Stimulated activated CD8-positive, alpha-beta memory T cell treated with anti-CD3 and anti-CD28 coated beads, Interleukin-7, amount 100 ng/mL, for 1 hour (primary cell): ENCODE results near the gene SLC22A25.
"Not testable (repeated sequence)": the region's sequence is repeated elsewhere in the genome, so short reads cannot be mapped to it uniquely, and the experiment has no call there.

ENCODE experiments used
- DNase-seq, 2 donors: peaks; one replicate each; pipeline ENCODE4 v3.0.0-alpha.2; 2020; ENCODE audit warnings: low read depth in 2 of 2

Gene SLC22A25

GRCh38 chr11:63235471-63236461, 7.6 kb downstream of the SLC22A25 start:
- not testable (repeated sequence) for DNase-seq

DNA sequence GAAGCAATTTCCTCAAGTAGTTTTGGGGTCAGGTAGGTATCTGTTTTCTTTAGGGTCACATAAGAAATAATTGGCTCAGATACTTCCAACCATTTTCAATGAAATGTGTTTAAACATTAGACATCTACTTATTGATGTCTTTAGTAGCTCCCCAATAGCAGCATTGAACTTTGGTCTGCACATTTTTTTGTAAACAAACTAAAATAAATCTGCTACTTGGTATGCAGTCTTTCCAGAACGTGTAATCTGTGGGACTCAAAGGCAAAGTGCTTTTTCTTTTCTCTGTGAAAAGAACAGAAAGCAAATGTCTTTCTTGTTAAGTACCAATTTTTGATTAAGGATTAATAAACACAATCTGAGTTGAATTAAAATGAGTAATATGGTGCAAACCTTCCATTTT, 13.6 kb downstream of the SLC22A25 start:
- DNase-seq: no peak

GRCh38 chr11:63227521-63228107, 15.8 kb downstream of the SLC22A25 start:
- no peak for DNase-seq

DNA sequence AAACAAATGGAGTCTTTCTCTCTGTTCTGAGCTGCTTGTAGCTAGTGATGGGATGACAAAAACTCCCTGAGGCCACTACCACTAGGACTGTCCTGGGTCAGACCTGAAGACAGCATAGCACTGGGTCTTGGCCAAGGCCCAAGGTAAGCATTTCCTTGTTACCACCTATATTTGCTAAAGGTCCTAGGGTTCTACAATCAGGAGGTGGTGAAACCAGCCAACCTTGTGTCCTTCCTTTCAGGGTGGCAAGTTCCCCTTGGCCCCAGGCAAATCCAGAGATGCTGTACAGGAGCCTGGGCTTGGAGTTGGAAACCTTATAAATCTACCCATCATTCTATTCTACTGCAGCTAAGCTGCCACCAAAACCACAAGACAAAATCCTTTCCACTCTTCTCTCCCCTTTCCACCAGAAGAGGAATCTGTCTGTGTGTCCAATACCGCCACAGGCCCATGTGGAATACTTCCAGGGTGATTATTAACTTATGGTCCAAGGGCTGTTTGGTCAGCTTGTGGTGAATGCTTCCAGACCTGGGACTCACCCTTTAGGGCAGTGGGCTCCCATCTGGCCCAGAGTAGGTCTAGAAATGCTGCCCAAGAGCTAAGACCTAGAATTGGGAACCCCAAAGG, 16.8 kb downstream of the SLC22A25 start:
- no peak for DNase-seq

GRCh38 chr11:63214093-63214492, 29.3 kb downstream of the SLC22A25 start:
- no peak for DNase-seq

- DNase-seq: no peak
Observed at GRCh38 chr11:63212742-63213141, 30.7 kb downstream of the SLC22A25 start.

DNA sequence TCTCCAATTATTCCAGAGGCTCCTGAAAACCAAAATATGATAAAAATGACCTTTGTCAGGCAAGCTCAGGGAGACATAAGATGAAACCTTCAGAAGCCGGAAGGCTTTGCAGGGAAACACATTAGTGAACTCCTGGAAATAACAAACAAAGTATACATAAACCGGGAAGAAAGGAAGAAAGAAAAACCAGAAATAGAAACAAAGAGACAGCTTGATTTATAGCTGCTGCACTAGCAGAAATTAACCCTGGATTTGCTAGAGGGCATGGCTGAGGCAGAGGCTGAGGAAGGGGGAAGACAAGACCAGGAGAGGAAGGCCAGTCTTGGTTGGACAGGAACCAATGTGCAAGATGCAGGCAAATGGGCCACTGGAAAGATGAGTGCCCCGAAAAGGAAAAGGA, 33.3 kb downstream of the SLC22A25 start:
- no peak for DNase-seq
